Suppressor macrophage treated with lipopolysaccharide for 1 hour (primary cell): ENCODE measurements around the gene HIF3A.

Experiments used
- DNase-seq, 3 donors: peaks; one replicate each; pipeline ENCODE4 v3.0.0-alpha.2; 2020 to 2022

HIF3A gene

DNA sequence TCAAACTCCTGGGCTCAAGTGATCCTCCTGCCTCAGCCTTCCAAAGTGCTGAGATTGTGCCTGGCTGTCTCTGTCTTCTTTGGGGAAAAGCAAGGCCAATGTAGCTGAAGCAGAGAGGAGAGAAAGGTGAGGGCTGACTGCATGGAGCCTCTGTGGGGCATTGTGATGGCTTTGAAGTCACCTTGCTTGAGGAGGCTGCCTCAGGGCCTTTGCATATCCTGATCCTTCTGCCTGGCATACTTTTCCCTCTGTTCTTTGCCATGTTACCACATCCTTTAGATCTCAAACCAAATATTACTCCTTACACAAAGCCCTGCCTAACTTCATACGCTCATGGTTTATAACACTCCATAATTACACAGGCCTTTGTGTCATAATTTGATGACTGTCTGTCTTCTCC lies 40.6 kb downstream of the HIF3A start:
- DNase-seq, result no peak

DNA sequence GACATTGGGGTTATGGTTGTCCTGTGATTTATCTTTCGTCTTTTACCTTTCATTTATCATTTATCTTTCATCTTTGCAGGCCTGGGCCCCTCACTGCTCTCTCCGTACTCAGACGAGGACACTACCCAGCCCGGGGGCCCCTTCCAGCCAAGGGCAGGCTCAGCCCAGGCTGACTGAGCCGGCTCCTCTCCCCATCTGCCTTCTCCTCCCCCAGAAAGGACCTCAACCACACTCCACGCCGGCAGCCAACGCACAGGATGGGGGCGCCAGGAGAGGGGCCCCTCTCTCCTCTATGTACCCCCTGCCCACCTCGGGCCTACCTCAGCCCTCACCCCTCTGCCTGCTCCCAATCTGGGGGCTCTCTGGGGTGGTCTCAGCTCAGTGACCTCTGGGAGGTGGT lies 42.6 kb downstream of the HIF3A start:
- no peak for DNase-seq

- no peak for DNase-seq
These were observed 43.3 kb downstream of the HIF3A start for GRCh38 chr19:46340051-46340659.

- no peak for DNase-seq
These were observed 45.1 kb downstream of the HIF3A start for GRCh38 chr19:46341937-46342336.

DNA sequence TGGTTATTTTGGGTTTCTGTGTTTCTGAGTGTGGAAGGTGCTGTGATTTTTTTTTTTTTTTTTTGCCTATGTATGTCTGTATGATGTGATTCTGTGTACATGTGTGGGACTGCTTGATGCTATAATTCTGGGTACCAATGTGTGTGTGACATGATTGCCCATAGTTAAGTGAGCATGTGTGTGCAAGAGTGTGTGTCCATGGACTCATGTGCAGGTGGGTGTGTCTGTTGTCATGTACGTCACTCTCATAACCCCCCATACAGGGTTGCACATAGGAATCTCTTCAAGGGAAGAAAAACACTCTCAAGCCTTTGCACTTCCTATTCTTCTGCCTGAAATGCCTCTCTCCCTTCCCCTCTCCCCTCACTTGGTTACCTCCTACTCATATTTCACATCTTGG lies 47.5 kb downstream of the HIF3A start:
- peak in 1 of 3 donors; percentile 4 for DNase-seq

DNA sequence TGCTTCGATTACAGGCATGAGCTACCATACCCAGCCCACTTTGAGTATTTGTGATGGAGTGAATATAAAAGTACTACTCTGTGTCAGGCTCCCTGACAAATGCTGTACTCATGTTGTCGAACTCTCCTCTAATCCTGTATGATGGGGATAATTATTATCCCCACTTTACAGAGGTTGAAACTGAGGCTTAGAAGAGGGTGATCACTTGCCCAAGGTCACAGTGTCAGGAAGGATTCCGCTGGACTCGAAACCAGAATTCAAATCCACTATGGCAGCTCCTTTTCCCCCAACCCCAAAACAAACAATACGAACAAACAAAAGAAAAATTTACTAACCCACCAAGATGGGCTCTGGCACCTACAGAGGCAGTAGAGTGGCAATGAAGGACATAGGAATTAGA lies 48.3 kb downstream of the HIF3A start:
- DNase-seq, result no peak

GRCh38 chr19:46346821-46347571 lies 50.2 kb downstream of the HIF3A start, which contains the start of gene PPP5C:
PPP5C (plus strand) TSS chr19:46347087; CDS start chr19:46347097, 10 bp downstream.
- DNase-seq, result peak; percentile 93 to 97 (median 97)

- no peak for DNase-seq
These were observed 50.7 kb downstream of the HIF3A start for GRCh38 chr19:46347572-46347883.

DNA sequence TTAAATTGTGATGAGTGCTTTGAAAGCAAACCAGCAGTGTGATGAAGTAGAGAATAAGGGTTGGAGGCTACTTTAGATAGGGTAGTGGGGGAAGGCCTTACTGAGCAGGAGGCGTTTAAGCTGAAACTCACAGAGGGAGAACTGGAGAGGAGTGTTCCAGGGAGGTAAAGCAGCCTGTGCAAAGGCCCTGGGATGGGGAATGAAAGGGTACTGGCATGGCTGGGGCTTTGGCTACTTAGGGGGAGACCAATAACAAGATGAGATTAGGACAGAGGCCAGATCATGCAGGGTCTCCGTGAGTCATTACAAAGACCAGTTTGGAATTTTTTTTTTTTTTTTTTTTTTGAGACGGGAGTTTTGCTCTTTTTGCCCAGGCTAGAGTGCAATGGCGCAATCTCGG lies 51.1 kb downstream of the HIF3A start:
- peak; percentile 34 to 57 (median 40) for DNase-seq

- DNase-seq, result no peak
These were observed 52.6 kb downstream of the HIF3A start for GRCh38 chr19:46349311-46349993.

GRCh38 chr19:46350029-46350757 lies 53.4 kb downstream of the HIF3A start:
- no peak for DNase-seq

GRCh38 chr19:46350758-46351159 lies 53.9 kb downstream of the HIF3A start:
- DNase-seq, result peak; percentile 53 to 66 (median 62)

DNA sequence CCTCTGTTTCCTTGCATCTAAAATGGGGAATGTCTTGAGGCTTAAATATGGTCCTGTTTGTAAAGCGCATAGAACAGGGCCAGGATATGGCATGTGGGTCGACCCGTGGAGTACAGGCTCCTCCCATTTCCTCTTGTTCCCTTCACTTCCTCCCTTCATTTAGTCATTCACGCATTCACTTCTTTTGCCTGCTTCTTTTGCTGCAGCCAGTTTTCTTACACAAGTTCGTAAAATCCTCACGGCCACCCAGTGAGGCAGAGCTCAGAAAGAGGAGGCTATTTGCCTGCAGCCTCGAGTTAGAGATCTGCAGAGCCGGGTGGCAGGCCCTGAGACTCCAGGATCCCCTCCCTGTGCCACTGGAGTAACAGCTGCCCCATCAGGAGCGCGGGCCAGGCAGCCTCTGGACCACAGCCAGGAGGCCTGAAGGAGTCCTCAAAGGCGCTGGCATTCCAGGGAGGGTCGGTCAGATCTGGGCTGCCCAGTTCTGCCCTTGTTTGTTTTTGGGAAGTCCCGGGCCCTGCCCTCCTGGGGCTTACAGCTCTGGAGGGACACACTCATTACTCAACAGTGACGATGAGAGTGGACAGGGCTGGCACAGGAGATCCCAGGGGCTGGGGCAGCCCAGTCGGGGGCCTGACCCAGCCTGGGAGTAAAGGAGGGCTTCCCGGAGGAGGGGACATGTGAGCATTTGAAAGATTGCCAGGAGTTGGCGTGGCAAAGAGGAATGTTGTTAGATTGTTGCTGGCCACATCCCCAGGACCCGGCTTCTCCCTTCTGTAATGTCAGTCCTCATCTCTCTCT lies 54.6 kb downstream of the HIF3A start:
- DNase-seq, result peak; percentile 13 to 45 (median 28)

DNA sequence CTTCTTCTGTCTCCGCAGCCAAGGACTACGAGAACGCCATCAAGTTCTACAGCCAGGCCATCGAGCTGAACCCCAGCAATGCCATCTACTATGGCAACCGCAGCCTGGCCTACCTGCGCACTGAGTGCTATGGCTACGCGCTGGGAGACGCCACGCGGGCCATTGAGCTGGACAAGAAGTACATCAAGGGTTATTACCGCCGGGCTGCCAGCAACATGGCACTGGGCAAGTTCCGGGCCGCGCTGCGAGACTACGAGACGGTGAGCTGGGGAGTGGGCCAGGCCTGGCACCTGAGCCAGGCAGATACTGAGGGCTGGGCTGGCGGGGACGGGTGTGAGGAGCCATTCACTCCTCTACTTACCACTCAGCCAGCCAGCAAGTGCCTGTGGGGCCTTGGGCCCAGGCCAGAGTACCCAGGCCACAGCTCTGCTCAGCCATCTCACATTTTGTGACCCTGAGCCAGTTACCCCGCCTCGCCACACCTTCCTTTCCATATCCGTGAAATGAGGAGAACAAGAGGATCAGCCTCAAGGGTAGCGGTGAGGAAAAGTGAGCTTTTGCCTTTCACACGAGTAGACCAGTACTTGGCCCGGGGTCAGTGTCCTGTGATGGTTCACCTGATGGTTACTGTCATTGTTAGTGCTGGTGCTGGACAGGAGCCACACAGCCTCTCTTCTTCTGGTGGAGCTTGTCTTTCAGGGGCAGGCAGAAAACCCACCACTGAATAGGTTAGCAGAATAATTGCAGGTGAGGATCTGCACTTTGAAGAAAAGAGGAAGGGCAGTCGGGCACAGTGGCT lies 57.1 kb downstream of the HIF3A start:
- no peak for DNase-seq

GRCh38 chr19:46355234-46356148 lies 58.6 kb downstream of the HIF3A start:
- peak; percentile 23 to 33 (median 25) for DNase-seq

DNA sequence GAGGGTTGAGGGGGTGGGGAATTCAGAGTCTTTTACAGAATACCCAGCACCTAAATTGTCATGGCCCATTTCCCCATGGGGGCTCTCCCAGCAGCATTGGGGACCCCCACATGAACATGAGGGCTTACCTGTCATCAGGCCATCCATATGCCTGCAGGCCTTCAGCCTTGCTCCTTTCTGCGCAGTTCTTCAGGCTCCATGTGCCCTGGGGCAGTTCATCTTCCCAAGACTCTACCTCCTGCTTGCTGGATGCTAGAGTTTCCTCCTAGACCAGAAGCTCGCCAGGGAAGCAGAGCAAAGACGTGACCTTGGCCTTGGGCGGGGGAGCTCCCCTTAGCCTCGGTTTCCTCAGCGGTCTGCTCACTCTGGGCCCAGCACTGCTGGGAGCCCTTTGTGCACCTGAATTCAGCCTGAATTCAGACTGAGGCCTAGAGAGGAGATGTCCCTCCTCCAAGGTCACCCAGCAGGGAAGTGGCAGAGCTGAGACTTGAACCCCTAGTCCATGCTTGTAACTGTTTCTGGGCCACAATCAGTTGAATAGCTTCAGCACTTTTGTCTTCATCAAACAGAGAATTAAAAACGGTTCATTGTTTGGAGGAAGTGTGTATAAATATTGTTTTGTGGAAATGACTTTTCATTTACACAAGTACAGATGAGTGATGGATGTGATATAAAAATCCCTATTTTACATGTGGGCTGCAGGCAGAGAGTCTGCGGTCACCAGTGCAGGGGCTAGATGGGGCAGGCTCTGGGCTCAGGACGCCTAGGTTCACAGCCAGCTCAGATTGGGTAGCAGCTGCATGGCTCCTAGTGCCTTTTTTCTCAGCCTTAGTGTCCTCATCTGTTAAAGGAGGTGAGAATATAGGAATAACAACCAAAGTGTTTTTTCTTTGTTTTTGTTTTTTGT lies 59.6 kb downstream of the HIF3A start:
- no peak for DNase-seq

DNA sequence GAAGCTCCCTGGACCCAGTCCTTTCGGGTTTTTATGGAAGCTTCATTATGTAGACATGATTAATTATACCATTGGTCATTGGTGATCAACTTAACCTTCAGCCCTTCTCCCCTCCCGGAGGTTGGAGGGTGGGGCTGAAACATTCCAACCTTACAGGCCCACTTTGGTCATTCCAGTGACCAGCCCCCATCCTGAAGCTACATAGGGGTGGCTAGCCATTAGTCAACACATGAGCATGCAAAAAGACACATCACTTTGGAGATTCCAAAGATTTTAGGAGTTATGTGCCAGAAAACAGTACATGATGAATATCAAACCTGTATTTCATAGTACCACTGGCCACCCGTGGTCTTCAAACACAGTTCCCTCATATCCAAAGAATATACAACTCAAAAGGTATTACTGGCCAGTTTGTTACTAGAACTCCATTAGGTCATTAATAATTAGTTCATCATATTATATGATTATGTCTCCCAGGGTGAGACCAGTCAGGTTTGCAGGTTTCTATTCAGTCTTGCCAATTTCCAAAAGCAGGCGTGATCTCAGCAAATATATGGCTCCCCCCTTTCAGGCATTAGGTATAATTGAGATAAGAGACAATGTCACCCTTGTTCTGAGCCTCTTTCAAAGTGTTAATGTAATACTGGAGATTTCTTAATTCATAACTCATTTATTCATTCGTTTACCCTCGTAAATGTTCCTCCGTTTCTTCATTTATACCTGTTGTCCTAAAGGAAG lies 61.2 kb downstream of the HIF3A start:
- DNase-seq, result no peak

DNA sequence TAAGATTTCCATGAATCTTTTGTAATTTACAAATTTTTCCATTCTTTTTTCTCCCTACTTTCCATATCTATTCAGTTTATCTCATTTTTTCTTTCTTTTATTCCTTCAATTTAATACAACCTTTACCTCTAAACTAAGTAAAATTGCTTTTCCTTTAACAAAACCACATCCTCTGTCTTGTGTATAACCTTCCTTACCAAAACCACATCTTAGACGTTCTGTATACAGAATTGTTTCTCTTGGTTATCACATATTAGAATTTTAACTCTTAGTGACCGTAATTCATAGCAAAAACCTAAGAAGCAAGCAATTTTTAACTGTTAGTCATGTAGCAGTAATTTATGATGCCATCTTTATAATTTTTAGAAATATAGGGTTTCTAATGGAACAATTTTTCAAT lies 65.1 kb downstream of the HIF3A start:
- no peak for DNase-seq

GRCh38 chr19:46364359-46364758 lies 67.5 kb downstream of the HIF3A start:
- no peak for DNase-seq
